PC-3 (cell line): ENCODE results near the gene IFT20. TPM values are rescaled to one million over a fixed set of nuclear protein-coding genes. Genes with fewer than 3 reads are reported as not detected.
"Not testable (repeated sequence)": the region's sequence is repeated elsewhere in the genome, so short reads cannot be mapped to it uniquely, and the experiment has no call there.

Source experiments
- ATAC-seq: fragments of 200-7000 bp; cut with Tn5 transposase; 2 replicates; pipeline ENCODE4 v1.9.1; 2020; ENCODE audit warnings: mild to moderate bottlenecking, moderate library complexity
- BruUV-seq: library from RNA; stranded (reverse); fragments of 400-500 nt; replicated peaks from 2 replicates; lab custom pipeline; 2021; lab: Mats Ljungman, UMichigan
- CTCF ChIA-PET: fragments of 300-600 bp; sonication (Branson Sonifier 250); formaldehyde crosslinking; loops from one replicate; lab custom pipeline; 2022; ENCODE audit warnings: antibody characterized with exemption; lab: Charles Lee
- POLR2A ChIA-PET: fragments of 300-600 bp; sonication (Branson Sonifier 250); formaldehyde crosslinking; loops from one replicate; lab custom pipeline; 2022; ENCODE audit warnings: antibody characterized with exemption; ENCODE audit not compliant: unreplicated experiment; lab: Charles Lee
- DNase-seq: peaks from one replicate; pipeline ENCODE4 v3.0.0-alpha.2; 2015
- H2AFZ ChIP-seq: fragments of 300-600 bp; sonication (generic); 2 replicates; pipeline ENCODE4 v1.6.0; 2016; ENCODE audit warnings: antibody characterized with exemption, low read length
- H3F3A ChIP-seq: fragments of 300-600 bp; sonication (generic); one replicate; pipeline ENCODE4 v1.6.0; 2017; ENCODE audit warnings: antibody characterized with exemption, low read length, control low read depth, mild to moderate bottlenecking; ENCODE audit not compliant: unreplicated experiment
- H3K27ac ChIP-seq: fragments of 300-600 bp; sonication (generic); 2 replicates; pipeline ENCODE4 v1.5.1; 2016; ENCODE audit warnings: mild to moderate bottlenecking, low read length
- H3K27me3 ChIP-seq: fragments of 300-600 bp; sonication (generic); 2 replicates; pipeline ENCODE4 v1.6.1; 2016; ENCODE audit warnings: low read length, mixed read lengths
- H3K36me3 ChIP-seq: fragments of 300-600 bp; sonication (generic); 2 replicates; pipeline ENCODE4 v1.6.1; 2016; ENCODE audit warnings: low read depth, mixed run types, low read length, mixed read lengths
- H3K4me1 ChIP-seq: fragments of 300-600 bp; sonication (generic); 2 replicates; pipeline ENCODE4 v1.5.1; 2016; ENCODE audit warnings: low read length; ENCODE audit not compliant: insufficient read depth
- H3K4me2 ChIP-seq: fragments of 300-600 bp; sonication (generic); 2 replicates; pipeline ENCODE4 v1.6.0; 2016; ENCODE audit warnings: low read length
- H3K4me3 ChIP-seq: fragments of 300-600 bp; sonication (generic); 2 replicates; pipeline ENCODE4 v1.5.1; 2016; ENCODE audit warnings: mild to moderate bottlenecking, low read length, mixed read lengths
- H3K79me2 ChIP-seq: fragments of 300-600 bp; sonication (generic); 2 replicates; pipeline ENCODE4 v1.6.1; 2017; ENCODE audit warnings: low read length, mixed read lengths
- H3K9ac ChIP-seq: fragments of 300-600 bp; sonication (generic); 2 replicates; pipeline ENCODE4 v1.6.0; 2016; ENCODE audit warnings: mild to moderate bottlenecking, low read length
- H3K9me2 ChIP-seq: fragments of 300-600 bp; sonication (generic); replicated peaks from 2 replicates; pipeline ENCODE4 v1.6.1; 2016; ENCODE audit warnings: mixed run types, low read length, mixed read lengths
- H3K9me3 ChIP-seq: fragments of 300-600 bp; sonication (generic); 2 replicates; pipeline ENCODE4 v1.6.1; 2016; ENCODE audit warnings: low read length, mixed read lengths
- H4K20me1 ChIP-seq: fragments of 300-600 bp; sonication (generic); 2 replicates; pipeline ENCODE4 v1.6.1; 2016; ENCODE audit warnings: low read length, mixed read lengths
- CTCF ChIP-seq: fragments of 300-600 bp; sonication (generic); conservative IDR thresholded peaks from 2 replicates; pipeline ENCODE4 v1.5.1; 2017; ENCODE audit warnings: antibody characterized with exemption, low read depth, mild to moderate bottlenecking, low read length
- EZH2 ChIP-seq: fragments of 300-600 bp; sonication (generic); IDR thresholded peaks from one replicate; pipeline ENCODE4 v1.6.1; 2017; ENCODE audit warnings: antibody characterized with exemption, mild to moderate bottlenecking, low read length; ENCODE audit not compliant: unreplicated experiment
- EZH2phosphoT487 ChIP-seq: fragments of 300-600 bp; sonication (generic); IDR thresholded peaks from 2 replicates; pipeline ENCODE4 v1.6.1; 2018; ENCODE audit warnings: mild to moderate bottlenecking, antibody characterized with exemption, low read length, borderline replicate concordance
- intact Hi-C: fragments of 100-400 bp; cut with micrococcal nuclease; formaldehyde crosslinking; loops from 2 replicates; pipeline ENCODE4 v1.9.0; 2023
- total RNA-seq: library from RNA; depleted of rRNA; stranded (reverse); fragments of >200 nt; gene quantifications from 2 replicates; pipeline ENCODE4 v1.2.3, GENCODE V29; 2014

The IFT20 gene
- total RNA-seq, 1 experiment from 2014 or later: 23.1 TPM

GRCh38 chr17:28340374-28340773, 5.1 kb upstream of the IFT20 start:
- POLR2A ChIA-PET: no interaction called here
- Histone ChIP-seq H3K4me2 (no peak overlapping the region), H3K36me3 (peaks cover 4% of the 10 kb centered on the region; the same call in 1 of the 2 replicates), H3K27me3 (no peaks in the 10 kb centered on the region), H3K9me2 (no peaks in the 10 kb centered on the region), H3K9me3 (no peaks in the 10 kb centered on the region), H3K79me2 (peaks cover 38% of the 10 kb centered on the region), H3K27ac (no peak overlapping the region), H2AFZ (no peak overlapping the region), H3F3A (no peaks in the 10 kb centered on the region), H3K4me1 (peaks cover 17% of the 10 kb centered on the region), H3K4me3 (no peak overlapping the region), H3K9ac (no peak overlapping the region), H4K20me1 (0 out of 2 replicates have a peak, but pooled peaks cover 6% of the 10 kb centered on the region)
- CTCF ChIA-PET: no interaction called here
- ATAC-seq (no peak), DNase-seq (no peak)
- intact Hi-C loops: no loop called here
- TF ChIP-seq EZH2phosphoT487: no peak
- TF ChIP-seq CTCF: no peak
- no peak for TF ChIP-seq EZH2
- BruUV-seq: no TSS peak

- intact Hi-C loops: no loop called here
- H3K27me3 ChIP-seq: no peaks in the 10 kb centered on the region
- no peak overlapping the region for H2AFZ ChIP-seq
- POLR2A ChIA-PET: no interaction called here
- H3K4me1 ChIP-seq: peaks cover 19% of the 10 kb centered on the region
- no peak overlapping the region for H3K27ac ChIP-seq
- H3K9ac ChIP-seq: no peak overlapping the region
- H3K4me3 ChIP-seq: no peak overlapping the region
- no peaks in the 10 kb centered on the region; the same call in 1 of the 2 replicates for H3K36me3 ChIP-seq
- CTCF ChIA-PET: no interaction called here
- 0 out of 2 replicates have a peak, but pooled peaks cover 6% of the 10 kb centered on the region for H4K20me1 ChIP-seq
- no peak overlapping the region for H3K4me2 ChIP-seq
- BruUV-seq: no TSS peak
- no peaks in the 10 kb centered on the region for H3K9me3 ChIP-seq
- TF ChIP-seq CTCF (no peak), EZH2 (no peak), EZH2phosphoT487 (no peak)
- no peaks in the 10 kb centered on the region for H3F3A ChIP-seq
- no peaks in the 10 kb centered on the region for H3K9me2 ChIP-seq
- no peak for DNase-seq
- peaks cover 46% of the 10 kb centered on the region for H3K79me2 ChIP-seq
- no peak for ATAC-seq
These were observed 4.2 kb upstream of the IFT20 start for GRCh38 chr17:28339431-28339830.

- H3K4me2 ChIP-seq, H3K27me3 ChIP-seq, DNase-seq, CTCF ChIA-PET, ATAC-seq, H3K9me2 ChIP-seq, H3F3A ChIP-seq, H3K27ac ChIP-seq, H3K4me3 ChIP-seq, H2AFZ ChIP-seq, H3K36me3 ChIP-seq, BruUV-seq, H3K9ac ChIP-seq, H4K20me1 ChIP-seq, H3K9me3 ChIP-seq, POLR2A ChIA-PET, intact Hi-C loops: not testable (repeated sequence)
- peaks cover 25% of the 10 kb centered on the region for H3K4me1 ChIP-seq
- H3K79me2 ChIP-seq: peaks cover 52% of the 10 kb centered on the region
These were observed 3.5 kb upstream of the IFT20 start for GRCh38 chr17:28338769-28339212.
